ENCODE measurements around the gene PCDHGA6. TPM values are rescaled to one million over a fixed set of nuclear protein-coding genes. Genes with fewer than 3 reads are reported as not detected.
A peak's percentile ranks its signal among the peaks of the same experiment; 100 is the strongest.
"Not testable (repeated sequence)": the region's sequence is repeated elsewhere in the genome, so short reads cannot be mapped to it uniquely, and the experiment has no call there.

PCDHGA6 gene
- total RNA-seq, 1 experiment from 2014 or later = 1.3 TPM

GRCh38 chr5:141328231-141328630 is 45.5 kb upstream of the PCDHGA6 start:
- no peaks in the 10 kb centered on the region for H3K9me2 ChIP-seq (replicated peaks; ENCODE audit: low read length)
- H3K4me3 ChIP-seq (ENCODE audit: low read length) = no peak overlapping the region
- no peak overlapping the region for H2AFZ ChIP-seq (ENCODE audit: low read length)
- TF ChIP-seq EZH2 (IDR thresholded peaks at IDR 0.05; ENCODE audit: low read length, unreplicated experiment) = no peak
- no peak for TF ChIP-seq EZH2phosphoT487 (IDR thresholded peaks at IDR 0.05; ENCODE audit: borderline replicate concordance, low read length)
- no peak for TF ChIP-seq CTCF (conservative IDR thresholded peaks at IDR 0.05; ENCODE audit: low read depth, low read length)
- H3F3A ChIP-seq (ENCODE audit: low read length, unreplicated experiment) = no peaks in the 10 kb centered on the region
- H3K36me3 ChIP-seq (ENCODE audit: low read depth, low read length) = no peaks in the 10 kb centered on the region
- DNase-seq (peak; percentile 30), ATAC-seq (no peak)
- H3K4me2 ChIP-seq (ENCODE audit: low read length) = no peak overlapping the region
- no peak overlapping the region for H3K27ac ChIP-seq (ENCODE audit: low read length)
- H3K79me2 ChIP-seq (ENCODE audit: low read length) = no peaks in the 10 kb centered on the region
- no peaks in the 10 kb centered on the region for H3K4me1 ChIP-seq (ENCODE audit: insufficient read depth, low read length)
- ChIA-PET CTCF (no interaction called here), POLR2A (ENCODE audit: unreplicated experiment) (interaction anchor here (0.6 kb wide), 1 partner anchor 236 kb away, joined by 3 read pairs; no protein-coding TSS in a partner anchor)
- intact Hi-C loops (cut with micrococcal nuclease) = no loop called here
- H3K27me3 ChIP-seq (ENCODE audit: low read length) = no peaks in the 10 kb centered on the region
- no peak overlapping the region for H3K9ac ChIP-seq (ENCODE audit: low read length)
- 0 out of 2 replicates have a peak, but pooled peaks cover 3% of the 10 kb centered on the region for H3K9me3 ChIP-seq (ENCODE audit: low read length)
- BruUV-seq (replicated peaks) = no TSS peak
- H4K20me1 ChIP-seq (ENCODE audit: low read length) = no peaks in the 10 kb centered on the region

- Histone ChIP-seq H2AFZ (ENCODE audit: low read length) (peak within 1 kb of the TSS; percentile 80), H3K4me1 (ENCODE audit: insufficient read depth, low read length) (no peaks in the 10 kb centered on the region), H3K4me2 (ENCODE audit: low read length) (peak within 1 kb of the TSS; percentile 43), H3K9ac (ENCODE audit: low read length) (no peak within 1 kb of the TSS), H3F3A (ENCODE audit: low read length, unreplicated experiment) (no peaks in the 10 kb centered on the region), H3K36me3 (ENCODE audit: low read depth, low read length) (no peaks in the 10 kb centered on the region), H3K79me2 (ENCODE audit: low read length) (no peaks in the 10 kb centered on the region), H3K27me3 (ENCODE audit: low read length) (no peaks in the 10 kb centered on the region), H3K9me2 (replicated peaks; ENCODE audit: low read length) (no peaks in the 10 kb centered on the region), H3K9me3 (ENCODE audit: low read length) (0 out of 2 replicates have a peak, but pooled peaks cover 6% of the 10 kb centered on the region), H4K20me1 (ENCODE audit: low read length) (no peaks in the 10 kb centered on the region), H3K4me3 (ENCODE audit: low read length) (peak within 1 kb of the TSS; percentile 43), H3K27ac (ENCODE audit: low read length) (no peak within 1 kb of the TSS)
- CTCF ChIA-PET = interaction anchor here (0.5 to 1.2 kb wide), 8 partner anchors 26 to 236 kb away, joined by 3 to 9 read pairs (median 4); no protein-coding TSS in a partner anchor
- BruUV-seq (replicated peaks) = TSS peak; percentile 42
- POLR2A ChIA-PET (ENCODE audit: unreplicated experiment) = no interaction called here
- DNase-seq (peak; percentile 26), ATAC-seq (peak; percentile 67)
- TF ChIP-seq EZH2 (IDR thresholded peaks at IDR 0.05; ENCODE audit: low read length, unreplicated experiment) (no peak), EZH2phosphoT487 (IDR thresholded peaks at IDR 0.05; ENCODE audit: borderline replicate concordance, low read length) (no peak), CTCF (conservative IDR thresholded peaks at IDR 0.05; ENCODE audit: low read depth, low read length) (peak; percentile 49)
- intact Hi-C loops (cut with micrococcal nuclease) = loop anchor here (1.0 kb wide), 1 partner anchor 194 kb away; no protein-coding TSS in a partner anchor
These were observed 43.2 kb upstream of the PCDHGA6 start, which contains the start of gene PCDHGA1 for GRCh38 chr5:141330299-141331080. Gene PCDHGA1 (plus strand): TSS chr5:141330514.

- H3K9me3 ChIP-seq (ENCODE audit: low read length) = not testable (repeated sequence)
These were observed 41.1 kb upstream of the PCDHGA6 start for GRCh38 chr5:141332571-141332970.

More at GRCh38 chr5:141332571-141332970, 41.1 kb upstream of the PCDHGA6 start:
- H3K4me3 ChIP-seq (ENCODE audit: low read length); DNase-seq; H3K27me3 ChIP-seq (ENCODE audit: low read length); H3K9ac ChIP-seq (ENCODE audit: low read length); H3K4me1 ChIP-seq (ENCODE audit: insufficient read depth, low read length); CTCF ChIA-PET; H3K36me3 ChIP-seq (ENCODE audit: low read depth, low read length); ATAC-seq; BruUV-seq (replicated peaks); intact Hi-C loops (cut with micrococcal nuclease); H3F3A ChIP-seq (ENCODE audit: low read length, unreplicated experiment); H3K4me2 ChIP-seq (ENCODE audit: low read length); H4K20me1 ChIP-seq (ENCODE audit: low read length); H3K27ac ChIP-seq (ENCODE audit: low read length); H2AFZ ChIP-seq (ENCODE audit: low read length); POLR2A ChIA-PET (ENCODE audit: unreplicated experiment); H3K79me2 ChIP-seq (ENCODE audit: low read length); H3K9me2 ChIP-seq (replicated peaks; ENCODE audit: low read length): not testable (repeated sequence)

Data from PC-3 (cell line).